ENCODE results near the gene EVPL.

The EVPL gene

GRCh38 chr17:75978938-75979704, 48.0 kb downstream of the EVPL start, which contains the start of the genes ACOX1 and TEN1 (continued):
- TF ChIP-seq, protein P1, sequence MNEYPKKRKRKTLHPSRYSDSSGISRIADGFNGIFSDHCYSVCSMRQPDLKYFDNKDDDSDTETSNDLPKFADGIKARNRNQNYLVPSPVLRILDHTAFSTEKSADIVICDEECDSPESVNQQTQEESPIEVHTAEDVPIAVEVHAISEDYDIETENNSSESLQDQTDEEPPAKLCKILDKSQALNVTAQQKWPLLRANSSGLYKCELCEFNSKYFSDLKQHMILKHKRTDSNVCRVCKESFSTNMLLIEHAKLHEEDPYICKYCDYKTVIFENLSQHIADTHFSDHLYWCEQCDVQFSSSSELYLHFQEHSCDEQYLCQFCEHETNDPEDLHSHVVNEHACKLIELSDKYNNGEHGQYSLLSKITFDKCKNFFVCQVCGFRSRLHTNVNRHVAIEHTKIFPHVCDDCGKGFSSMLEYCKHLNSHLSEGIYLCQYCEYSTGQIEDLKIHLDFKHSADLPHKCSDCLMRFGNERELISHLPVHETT (tag by site-specific recombination; IDR thresholded peaks at IDR 0.05) = peak; percentile 61; the same call in 1 of the 2 replicates
- TF ChIP-seq ZBTB1 (tag by site-specific recombination; IDR thresholded peaks at IDR 0.05) = no peak
- no peak for TF ChIP-seq ZNF768 (tag by site-specific recombination; IDR thresholded peaks at IDR 0.05)
- no peak for TF ChIP-seq ZNF792 (tag by site-specific recombination; IDR thresholded peaks at IDR 0.05)
- no peak for TF ChIP-seq HOXA7 (CRISPR knock-in tag; IDR thresholded peaks at IDR 0.05; ENCODE audit: borderline replicate concordance)
- TF ChIP-seq, protein P2, sequence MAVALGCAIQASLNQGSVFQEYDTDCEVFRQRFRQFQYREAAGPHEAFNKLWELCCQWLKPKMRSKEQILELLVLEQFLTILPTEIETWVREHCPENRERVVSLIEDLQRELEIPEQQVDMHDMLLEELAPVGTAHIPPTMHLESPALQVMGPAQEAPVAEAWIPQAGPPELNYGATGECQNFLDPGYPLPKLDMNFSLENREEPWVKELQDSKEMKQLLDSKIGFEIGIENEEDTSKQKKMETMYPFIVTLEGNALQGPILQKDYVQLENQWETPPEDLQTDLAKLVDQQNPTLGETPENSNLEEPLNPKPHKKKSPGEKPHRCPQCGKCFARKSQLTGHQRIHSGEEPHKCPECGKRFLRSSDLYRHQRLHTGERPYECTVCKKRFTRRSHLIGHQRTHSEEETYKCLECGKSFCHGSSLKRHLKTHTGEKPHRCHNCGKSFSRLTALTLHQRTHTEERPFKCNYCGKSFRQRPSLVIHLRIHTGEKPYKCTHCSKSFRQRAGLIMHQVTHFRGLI (tag by site-specific recombination; IDR thresholded peaks at IDR 0.05) = no peak
- TF ChIP-seq KLF7 (tag by site-specific recombination; IDR thresholded peaks at IDR 0.05; ENCODE audit: borderline replicate concordance) = no peak; the same call in none of the 2 replicates
- TF ChIP-seq ZNF10 (tag by site-specific recombination; IDR thresholded peaks at IDR 0.05) = no peak
- TF ChIP-seq ZNF18 (tag by site-specific recombination; IDR thresholded peaks at IDR 0.05) = no peak; the same call in 1 of the 2 replicates
- TF ChIP-seq, protein P3, sequence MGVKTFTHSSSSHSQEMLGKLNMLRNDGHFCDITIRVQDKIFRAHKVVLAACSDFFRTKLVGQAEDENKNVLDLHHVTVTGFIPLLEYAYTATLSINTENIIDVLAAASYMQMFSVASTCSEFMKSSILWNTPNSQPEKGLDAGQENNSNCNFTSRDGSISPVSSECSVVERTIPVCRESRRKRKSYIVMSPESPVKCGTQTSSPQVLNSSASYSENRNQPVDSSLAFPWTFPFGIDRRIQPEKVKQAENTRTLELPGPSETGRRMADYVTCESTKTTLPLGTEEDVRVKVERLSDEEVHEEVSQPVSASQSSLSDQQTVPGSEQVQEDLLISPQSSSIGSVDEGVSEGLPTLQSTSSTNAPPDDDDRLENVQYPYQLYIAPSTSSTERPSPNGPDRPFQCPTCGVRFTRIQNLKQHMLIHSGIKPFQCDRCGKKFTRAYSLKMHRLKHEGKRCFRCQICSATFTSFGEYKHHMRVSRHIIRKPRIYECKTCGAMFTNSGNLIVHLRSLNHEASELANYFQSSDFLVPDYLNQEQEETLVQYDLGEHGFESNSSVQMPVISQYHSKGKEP (tag by site-specific recombination; IDR thresholded peaks at IDR 0.05) = no peak
- peak; percentile 68 for TF ChIP-seq ZFHX2 (tag by site-specific recombination; conservative IDR thresholded peaks at IDR 0.05)
- peak; percentile 86 for TF ChIP-seq ZNF580 (tag by site-specific recombination; IDR thresholded peaks at IDR 0.05)
- TF ChIP-seq ZFP37 (tag by site-specific recombination; IDR thresholded peaks at IDR 0.05) = no peak; the same call in 1 of the 2 replicates
- TF ChIP-seq KLF8 (tag by site-specific recombination; IDR thresholded peaks at IDR 0.05) = peak; percentile 92
- peak; percentile 52 for TF ChIP-seq ZBTB21 (tag by site-specific recombination; IDR thresholded peaks at IDR 0.05)
- TF ChIP-seq ZNF560 (tag by site-specific recombination; IDR thresholded peaks at IDR 0.05; ENCODE audit: borderline replicate concordance) = no peak
- no peak for TF ChIP-seq ZNF354C (tag by site-specific recombination; IDR thresholded peaks at IDR 0.05; ENCODE audit: borderline replicate concordance, low read depth)
- TF ChIP-seq, protein P4, sequence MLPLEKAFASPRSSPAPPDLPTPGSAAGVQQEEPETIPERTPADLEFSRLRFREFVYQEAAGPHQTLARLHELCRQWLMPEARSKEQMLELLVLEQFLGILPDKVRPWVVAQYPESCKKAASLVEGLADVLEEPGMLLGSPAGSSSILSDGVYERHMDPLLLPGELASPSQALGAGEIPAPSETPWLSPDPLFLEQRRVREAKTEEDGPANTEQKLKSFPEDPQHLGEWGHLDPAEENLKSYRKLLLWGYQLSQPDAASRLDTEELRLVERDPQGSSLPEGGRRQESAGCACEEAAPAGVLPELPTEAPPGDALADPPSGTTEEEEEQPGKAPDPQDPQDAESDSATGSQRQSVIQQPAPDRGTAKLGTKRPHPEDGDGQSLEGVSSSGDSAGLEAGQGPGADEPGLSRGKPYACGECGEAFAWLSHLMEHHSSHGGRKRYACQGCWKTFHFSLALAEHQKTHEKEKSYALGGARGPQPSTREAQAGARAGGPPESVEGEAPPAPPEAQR (tag by site-specific recombination; IDR thresholded peaks at IDR 0.05) = no peak
- peak; percentile 67 for TF ChIP-seq PBX3 (CRISPR knock-in tag; IDR thresholded peaks at IDR 0.05)
- TF ChIP-seq ZNF341 (tag by site-specific recombination; IDR thresholded peaks at IDR 0.05; ENCODE audit: low read depth) = peak; percentile 93
- peak; percentile 95 for TF ChIP-seq ZBTB6 (tag by site-specific recombination; IDR thresholded peaks at IDR 0.05)
- TF ChIP-seq ZXDB (tag by site-specific recombination; IDR thresholded peaks at IDR 0.05) = peak; percentile 82; the same call in 1 of the 2 replicates
- no peak; the same call in 1 of the 2 replicates for TF ChIP-seq ZNF394 (tag by site-specific recombination; IDR thresholded peaks at IDR 0.05; ENCODE audit: borderline replicate concordance)
- no peak for TF ChIP-seq ZNF132 (tag by site-specific recombination; IDR thresholded peaks at IDR 0.05; ENCODE audit: borderline replicate concordance)
- TF ChIP-seq ZNF610 (tag by site-specific recombination; IDR thresholded peaks at IDR 0.05; ENCODE audit: borderline replicate concordance) = 0 out of 2 replicates have a peak, but pooled peaks have one; percentile 55
- TF ChIP-seq BCL11A (tag by site-specific recombination; IDR thresholded peaks at IDR 0.05; ENCODE audit: low read depth) = 0 out of 2 replicates have a peak, but pooled peaks have one; percentile 45
- peak; percentile 85 for TF ChIP-seq WT1 (tag by site-specific recombination; IDR thresholded peaks at IDR 0.05)
- no peak for TF ChIP-seq HOXC10 (CRISPR knock-in tag; IDR thresholded peaks at IDR 0.05)
- no peak for TF ChIP-seq ZNF549 (tag by site-specific recombination; IDR thresholded peaks at IDR 0.05)

Measured in HEK293 (cell line).